HG03521 (cell line): ENCODE data around the gene DNAH2.

Source experiments
- ATAC-seq: cut with Tn5 transposase; IDR thresholded peaks from one replicate; pipeline ENCODE4 v1.9.1; 2021; ENCODE audit warnings: mild to moderate bottlenecking, moderate library complexity; ENCODE audit not compliant: unreplicated experiment

DNAH2 gene

DNA sequence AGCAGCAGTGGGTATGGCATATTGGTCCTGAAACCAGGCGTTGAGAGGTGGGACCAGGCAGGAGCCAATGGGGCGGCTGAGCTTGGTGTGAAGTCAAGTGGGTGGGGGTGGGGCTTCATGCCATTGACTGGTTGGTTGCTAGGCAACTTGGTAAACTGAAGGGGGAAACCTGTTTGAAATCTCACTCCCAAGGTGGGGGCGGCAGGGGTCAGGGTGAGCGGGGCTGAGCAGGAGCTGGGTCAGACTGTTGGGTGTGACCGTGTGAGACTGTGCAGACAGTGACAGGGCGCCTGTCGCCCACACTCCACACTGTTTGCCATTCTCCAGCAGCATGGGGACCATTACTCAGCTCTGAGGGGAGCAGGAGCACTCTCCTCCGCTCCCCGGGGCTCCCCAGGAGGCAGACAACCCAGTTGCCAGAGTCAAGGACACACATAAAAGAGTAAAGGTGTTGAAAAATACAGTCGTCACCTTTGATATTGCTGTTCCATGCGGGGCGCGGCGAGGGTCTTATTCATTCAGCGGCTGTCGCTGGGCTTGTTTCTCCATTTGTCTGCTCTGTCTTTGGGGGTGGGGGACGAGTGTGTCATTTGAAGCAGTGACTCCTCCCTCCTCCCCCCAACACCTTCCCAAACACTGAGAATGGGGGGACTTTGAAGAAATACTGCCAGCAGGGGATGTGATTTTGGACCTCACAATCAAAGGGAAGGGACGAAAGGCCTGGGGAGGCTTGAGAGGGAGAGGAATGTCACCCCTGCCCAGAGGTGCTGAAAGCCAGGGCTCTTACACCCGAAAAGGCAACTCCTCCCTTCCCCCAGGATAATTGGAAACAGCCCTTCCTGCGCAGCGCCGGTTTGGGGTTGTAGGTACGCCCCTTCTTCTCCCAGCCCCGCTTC is 13.7 kb upstream of the DNAH2 start:
- ATAC-seq, result no peak

DNA sequence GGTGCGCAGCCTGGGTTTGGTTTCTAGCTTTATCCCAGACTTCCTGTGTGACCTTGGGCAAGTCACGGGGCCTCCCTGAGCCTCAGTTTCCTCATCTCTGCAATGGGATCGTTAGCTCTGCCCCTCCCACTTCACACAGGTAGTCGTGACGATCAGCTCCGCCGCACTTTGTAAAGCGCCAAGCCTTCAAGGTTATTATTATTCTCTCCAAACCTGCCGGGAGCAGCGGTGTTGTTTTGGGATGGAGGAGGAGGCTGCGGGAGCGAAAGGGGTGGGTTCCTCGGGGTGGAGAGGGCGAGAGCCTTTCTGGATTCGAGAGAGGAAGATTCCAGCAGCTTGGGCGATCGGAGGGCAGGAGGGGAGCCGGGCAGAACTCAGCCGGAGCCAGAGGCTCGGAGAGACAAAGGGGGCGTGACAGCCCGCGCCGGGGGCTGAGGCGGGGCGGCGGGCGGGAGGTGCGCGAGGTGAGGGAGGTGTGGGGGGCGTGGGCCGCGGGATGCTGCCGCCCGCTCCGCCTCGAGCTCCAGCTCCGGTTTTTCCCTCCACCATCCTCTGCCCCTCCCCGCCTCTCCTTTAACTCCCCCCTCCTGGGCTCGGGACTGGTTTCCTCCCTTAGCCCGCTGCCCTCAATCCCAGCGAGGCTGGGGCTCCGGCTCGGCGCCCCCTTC is 12.8 kb upstream of the DNAH2 start, which contains the start of gene EFNB3:
TSS of gene EFNB3 (plus strand) at position 602 of the 668 bp plus-strand sequence. CDS start 397 bp downstream, outside the sequence.
- no peak for ATAC-seq

DNA sequence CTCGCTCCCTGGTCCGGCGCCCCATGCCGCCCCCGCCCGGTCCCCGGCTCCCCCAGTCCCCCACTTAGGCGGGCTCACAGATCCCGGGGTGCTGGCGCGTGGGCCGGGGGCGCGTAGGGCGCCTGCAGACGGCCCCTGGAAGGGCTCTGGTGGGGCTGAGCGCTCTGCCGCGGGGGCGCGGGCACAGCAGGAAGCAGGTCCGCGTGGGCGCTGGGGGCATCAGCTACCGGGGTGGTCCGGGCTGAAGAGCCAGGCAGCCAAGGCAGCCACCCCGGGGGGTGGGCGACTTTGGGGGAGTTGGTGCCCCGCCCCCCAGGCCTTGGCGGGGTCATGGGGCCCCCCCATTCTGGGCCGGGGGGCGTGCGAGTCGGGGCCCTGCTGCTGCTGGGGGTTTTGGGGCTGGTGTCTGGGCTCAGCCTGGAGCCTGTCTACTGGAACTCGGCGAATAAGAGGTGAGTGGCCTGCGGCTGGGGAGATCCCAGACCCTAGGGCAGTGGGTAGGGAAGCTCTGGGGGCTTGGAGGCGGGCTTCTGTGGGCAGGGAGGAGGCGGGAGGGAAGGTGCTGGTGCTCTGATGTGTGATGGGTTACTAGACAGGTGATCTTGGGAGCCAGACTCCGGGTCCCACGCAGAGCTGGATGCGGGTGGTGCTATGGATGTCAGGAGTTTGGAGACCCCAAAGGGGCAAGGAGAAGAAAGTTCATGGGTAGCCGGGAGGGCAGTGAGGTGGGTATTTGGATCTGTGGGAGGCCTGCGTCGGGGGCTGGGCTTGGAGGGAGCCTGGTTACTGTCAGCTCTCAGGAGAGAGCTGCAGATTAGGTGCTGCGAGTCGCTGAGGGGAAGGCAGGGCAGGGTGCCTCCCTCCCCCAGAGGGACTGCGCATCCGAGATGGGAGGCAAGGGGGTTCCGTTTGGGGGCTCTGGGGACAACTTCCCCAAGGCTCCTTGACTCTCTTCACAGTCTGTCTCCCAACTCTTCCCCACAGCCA is 12.0 kb upstream of the DNAH2 start:
- no peak for ATAC-seq

DNA sequence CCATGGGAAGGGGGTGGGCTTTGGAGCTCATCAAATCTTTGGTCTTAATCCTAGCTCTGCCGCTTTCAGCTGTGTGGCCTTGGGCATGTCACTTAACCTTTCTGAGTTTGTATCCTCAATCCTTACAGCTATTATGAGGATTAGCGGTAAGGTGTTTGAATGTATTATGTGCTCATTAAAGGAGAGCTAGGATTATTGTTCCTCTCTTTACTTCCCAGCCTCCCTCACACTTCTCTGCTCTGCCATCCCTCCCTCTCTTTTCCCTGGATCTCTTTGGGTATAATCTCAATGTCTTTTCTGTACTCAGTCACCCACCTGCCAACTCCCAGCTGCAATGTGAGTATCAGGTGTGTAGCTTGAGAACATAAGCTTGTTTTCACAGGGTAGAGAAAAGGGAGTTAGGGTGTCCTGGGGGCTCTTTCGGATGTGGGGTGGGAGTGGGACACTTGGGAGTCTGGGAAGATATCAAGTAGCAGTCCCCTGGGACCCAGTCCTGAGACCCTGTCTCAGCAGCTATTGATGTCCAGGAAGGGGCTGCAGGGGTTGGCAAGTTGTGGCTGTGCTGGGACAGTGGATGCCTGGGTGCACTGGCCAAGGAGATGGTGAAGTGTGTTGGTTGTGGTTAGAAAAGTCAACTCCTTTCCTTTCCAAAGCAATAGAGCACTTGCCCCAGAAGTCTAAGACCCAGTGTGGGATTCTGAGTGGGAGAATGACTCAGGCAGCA is 10.8 kb upstream of the DNAH2 start:
- ATAC-seq, result no peak

DNA sequence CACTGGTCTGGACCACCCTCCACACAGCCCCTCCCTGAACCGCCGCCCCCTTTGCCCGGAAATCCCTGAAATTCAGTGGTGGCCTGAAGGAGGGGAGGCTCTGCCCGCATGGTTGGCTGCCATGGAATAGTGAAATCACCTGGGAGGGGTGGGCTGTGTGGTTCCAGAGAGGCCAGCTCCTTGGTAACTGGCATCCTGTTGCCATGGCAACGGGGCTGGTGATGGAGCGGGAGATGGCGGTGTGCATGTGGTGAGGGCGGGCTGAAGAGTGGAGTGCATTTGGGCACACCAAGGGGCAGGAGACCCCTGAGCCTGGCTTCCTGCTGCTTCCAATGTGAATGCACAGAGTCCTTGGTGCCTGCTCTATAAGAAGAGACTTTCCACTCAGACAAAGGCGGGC is 10.1 kb upstream of the DNAH2 start:
- ATAC-seq, result no peak

DNA sequence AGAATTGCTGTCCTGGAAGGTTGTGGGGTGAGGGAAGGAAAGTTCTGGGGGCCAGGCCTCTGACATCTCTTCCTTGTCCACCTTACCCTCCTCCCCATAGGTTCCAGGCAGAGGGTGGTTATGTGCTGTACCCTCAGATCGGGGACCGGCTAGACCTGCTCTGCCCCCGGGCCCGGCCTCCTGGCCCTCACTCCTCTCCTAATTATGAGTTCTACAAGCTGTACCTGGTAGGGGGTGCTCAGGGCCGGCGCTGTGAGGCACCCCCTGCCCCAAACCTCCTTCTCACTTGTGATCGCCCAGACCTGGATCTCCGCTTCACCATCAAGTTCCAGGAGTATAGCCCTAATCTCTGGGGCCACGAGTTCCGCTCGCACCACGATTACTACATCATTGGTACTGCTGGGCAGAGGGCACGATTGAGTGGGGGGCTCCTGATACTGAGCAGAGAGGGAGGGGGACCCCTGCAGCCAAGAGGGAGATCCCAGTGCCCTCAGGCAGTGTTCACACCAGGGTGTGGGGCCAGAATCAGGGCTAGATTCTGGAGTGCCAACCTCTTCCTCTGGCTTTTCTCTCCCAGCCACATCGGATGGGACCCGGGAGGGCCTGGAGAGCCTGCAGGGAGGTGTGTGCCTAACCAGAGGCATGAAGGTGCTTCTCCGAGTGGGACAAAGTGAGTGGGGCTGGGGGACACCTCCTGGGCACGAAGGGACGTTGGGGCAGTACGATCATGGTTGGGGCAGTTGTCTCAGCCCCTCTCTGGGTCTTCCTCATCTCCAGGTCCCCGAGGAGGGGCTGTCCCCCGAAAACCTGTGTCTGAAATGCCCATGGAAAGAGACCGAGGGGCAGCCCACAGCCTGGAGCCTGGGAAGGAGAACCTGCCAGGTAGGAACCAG is 9.4 kb upstream of the DNAH2 start:
- ATAC-seq, result no peak

DNA sequence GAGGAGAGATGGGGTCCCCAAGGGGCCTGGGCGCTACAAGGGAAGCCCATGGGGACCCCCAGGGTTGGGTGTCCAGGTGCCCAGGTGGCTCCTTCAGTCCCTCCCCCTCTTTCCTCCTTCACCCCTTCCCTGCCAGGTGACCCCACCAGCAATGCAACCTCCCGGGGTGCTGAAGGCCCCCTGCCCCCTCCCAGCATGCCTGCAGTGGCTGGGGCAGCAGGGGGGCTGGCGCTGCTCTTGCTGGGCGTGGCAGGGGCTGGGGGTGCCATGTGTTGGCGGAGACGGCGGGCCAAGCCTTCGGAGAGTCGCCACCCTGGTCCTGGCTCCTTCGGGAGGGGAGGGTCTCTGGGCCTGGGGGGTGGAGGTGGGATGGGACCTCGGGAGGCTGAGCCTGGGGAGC is 8.5 kb upstream of the DNAH2 start:
- no peak for ATAC-seq

DNA sequence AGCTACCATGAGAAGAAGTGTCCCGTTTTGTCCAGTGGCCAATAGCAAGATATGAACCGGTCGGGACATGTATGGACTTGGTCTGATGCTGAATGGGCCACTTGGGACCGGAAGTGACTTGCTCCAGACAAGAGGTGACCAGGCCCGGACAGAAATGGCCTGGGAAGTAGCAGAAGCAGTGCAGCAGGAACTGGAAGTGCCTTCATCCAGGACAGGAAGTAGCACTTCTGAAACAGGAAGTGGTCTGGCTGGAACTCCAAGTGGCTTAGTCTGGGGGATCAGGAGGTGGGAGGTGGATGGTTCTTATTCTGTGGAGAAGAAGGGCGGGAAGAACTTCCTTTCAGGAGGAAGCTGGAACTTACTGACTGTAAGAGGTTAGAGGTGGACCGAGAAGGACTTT is 7.2 kb upstream of the DNAH2 start:
- ATAC-seq, result no peak

DNA sequence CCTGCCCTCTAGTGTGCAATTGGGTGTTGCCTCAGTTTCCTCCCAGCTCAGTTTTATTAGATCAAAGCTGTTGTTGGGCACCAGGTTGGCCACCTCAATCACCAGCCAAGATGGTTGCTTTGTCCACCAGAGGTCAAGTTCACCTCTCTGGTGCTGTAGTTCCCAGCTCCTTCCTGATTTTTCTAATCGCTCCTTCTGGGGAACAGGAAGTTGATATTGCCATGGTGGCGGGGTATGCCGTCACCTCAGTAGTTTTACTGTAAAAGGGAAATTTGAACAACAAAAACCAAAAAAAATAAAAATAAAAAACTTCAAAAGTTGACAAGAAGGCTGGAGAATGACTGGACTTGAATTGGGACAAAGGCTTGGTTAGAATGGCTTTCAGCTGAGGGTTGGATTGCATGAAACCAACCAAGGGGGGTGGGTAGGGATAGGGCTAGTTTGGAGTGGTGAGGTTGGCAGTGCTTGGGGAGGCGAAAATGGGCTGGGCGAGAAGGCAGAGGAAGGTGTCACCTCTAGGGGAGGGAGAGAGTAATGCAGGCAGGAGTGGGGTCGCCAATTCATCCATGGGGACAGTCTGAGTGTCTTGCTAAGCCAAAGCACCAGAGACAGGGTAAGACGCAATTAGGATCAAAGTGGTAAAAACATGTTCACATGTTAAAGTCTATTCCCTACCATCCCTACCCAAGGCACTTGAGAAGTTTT is 6.3 kb upstream of the DNAH2 start:
- ATAC-seq, result no peak

DNA sequence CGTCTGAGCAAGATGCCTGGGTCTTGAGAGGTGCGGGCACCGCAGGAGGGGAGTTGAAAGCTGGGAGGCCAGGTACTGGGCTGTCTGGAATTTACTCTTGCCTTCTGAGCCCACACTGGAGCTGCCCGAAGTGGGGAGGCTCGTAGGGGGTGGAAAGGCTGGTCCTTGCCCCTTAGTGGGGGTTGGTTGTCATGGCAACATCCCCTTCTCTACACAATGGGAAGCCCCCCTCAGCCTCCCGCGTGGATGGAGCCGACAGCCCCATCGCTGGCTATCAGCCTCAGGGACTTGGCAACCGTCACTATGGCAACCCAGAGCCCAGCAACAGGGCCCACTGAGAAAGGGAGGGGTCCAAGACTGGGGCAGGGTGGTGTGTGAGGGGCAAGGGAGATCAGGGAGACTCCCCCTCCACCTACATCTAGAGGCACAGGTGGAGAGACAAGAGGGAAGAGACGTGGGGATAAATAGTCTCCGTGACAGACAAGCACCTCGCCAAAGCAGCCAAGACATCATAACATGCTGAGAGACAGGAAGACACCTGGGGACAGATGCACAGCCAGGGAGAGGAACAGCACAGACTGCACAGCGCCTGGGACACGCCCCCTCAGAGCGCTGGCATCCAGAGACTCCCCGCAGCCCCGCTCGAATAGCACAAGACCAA is 5.3 kb upstream of the DNAH2 start:
- ATAC-seq, result no peak

DNA sequence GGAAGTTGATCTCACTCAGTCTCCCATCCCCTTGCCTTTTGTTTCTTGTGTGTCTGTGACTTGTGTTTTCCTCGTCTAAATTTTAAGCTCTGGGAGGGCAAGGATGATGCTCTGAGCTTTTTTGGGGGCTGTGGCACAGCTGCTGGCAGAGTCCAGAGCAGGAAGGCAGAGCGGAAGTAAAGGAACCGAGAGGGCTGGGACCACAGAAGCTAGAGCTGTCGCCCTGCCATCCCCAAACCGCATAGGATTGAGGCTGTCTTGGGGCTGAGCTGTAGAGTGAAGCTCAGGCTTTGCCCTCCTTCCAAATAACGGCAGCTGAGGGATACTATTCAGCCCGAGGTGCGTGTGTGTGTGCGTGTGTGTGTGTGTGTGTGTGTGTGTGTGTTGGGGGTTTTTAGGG is 3.8 kb upstream of the DNAH2 start:
- ATAC-seq, result no peak

DNA sequence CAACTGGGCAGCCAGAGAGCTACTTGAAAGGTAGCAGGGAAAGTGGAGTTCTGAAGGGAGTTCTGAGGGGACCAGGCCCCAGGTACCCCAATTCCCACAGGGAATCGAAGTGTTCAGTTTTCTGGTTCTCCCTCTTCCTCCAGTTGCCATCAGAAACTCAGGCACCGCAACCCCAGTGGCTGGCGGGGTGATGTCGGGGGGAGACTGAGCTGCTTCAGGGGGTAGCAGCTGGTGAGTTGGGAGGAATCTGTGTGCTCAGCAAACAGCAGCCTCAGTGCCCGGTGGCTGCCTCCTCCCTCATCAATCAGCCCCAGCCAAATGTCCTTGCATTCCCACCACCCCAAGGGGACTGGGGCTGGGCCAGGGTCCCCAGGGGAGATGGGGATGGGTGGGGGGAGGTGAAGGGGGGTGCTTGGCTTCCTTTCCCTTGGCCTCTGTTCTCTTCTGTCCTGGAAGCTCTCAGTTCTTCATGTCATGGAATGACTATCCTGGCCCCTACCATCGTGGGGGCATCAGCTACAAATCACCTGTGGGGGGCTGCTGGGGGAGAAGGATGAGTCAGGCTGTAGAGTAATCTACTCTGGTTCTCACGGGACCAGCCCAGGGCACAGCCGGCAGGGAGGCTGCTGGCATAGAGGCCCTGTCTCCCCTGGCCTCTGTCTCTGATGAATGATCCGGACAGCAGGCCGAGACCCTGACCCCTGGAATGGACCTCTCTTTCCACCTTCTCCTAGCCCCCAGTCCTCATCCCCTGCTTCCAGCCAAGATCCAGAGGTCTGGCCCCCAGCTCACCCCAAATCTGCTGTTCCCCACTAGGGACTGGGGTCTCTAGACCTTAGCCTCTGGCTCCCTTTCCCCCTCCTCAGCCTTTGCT is 2.6 kb upstream of the DNAH2 start:
- no peak for ATAC-seq

DNA sequence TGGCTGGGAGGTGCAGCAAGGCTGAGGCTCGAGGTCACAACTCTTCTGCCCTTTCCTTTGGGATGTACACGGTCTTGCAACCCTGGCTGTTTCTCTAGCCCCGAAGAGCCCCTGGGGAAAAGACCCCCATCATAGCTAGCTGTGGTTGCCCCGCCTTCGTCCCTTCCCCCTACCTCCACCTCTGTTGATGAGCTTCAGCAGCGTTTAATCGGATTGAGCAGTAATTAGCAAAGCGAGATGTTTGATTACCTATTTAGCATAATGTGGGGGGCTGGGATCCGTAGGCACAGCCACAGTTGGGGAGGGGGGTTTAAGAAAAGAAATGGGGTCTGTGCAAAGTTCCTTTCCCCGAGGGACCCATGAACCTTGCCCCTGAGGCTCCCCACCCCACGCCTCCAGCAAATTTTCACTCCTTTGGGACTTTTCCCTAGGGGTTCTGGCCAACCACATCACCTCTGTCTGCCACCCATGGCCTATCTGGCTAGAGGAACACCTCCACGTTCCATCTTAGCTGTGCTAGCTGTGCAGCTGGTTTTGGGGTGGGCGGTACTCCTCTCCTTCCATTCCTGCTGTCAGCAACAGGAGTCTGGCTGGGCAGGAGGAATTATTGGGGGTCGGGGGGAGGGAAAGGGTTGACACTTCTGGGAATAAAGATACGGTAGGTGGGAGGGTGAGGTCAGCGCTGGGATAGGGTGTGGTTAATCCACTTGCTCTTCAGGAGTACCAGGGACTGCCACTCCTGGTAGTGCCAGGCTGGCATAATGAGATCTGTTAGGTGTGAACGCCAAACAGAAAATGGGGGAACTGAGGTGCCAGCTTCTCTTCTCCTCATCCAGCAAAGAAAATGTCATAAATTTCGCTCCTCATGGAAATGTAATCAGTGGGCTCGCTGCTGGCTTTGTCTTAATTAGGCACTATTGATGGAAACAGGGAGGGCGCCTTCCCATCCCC is 1.3 kb upstream of the DNAH2 start:
- no peak for ATAC-seq

DNA sequence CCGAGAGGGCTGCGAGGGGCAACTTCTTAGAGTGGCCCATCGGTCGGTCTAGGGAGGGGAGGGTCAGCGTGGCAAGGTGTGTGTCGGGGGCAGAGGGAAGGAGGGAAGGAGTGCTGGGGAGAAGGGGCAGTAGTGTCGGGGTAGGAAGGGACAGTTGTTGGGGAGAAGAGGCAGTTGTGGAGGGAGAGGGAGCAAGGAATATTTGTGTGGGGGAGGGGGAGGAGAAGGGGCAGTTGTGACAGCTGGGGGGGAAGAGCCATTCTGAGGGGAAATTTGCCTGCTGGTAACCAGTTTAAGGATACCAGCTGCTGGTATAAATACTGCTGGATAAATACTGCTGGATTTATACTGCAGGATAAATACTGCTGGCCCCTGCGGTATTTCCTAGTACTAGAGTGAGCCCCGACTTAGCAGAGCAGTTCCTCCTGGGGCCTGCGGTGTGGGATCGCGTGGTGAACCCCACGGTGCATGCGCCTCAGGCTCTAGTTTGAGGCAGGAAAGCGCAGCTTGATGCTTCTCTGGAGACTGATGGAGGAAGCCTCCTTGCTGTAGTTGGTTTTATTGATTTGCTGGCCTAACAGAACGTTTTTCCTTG is 309 bp downstream of the DNAH2 start:
- no peak for ATAC-seq

DNA sequence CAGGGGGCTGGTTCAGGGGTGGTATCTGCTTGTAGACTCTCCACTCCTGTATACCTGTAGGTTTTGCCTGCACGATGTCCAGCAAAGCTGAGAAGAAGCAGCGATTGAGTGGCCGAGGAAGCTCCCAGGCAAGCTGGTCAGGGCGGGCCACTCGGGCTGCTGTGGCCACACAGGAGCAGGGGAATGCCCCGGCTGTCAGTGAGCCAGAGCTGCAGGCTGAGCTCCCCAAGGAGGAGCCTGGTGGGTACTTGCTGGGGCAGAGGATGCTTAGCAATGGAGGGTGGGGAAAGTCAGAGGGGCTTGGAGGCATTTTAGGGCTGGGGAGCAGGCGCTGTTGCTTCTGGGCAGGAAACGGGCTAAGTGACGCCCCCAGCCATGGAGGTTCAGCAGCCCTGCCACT is 2.1 kb downstream of the DNAH2 start:
- no peak for ATAC-seq

DNA sequence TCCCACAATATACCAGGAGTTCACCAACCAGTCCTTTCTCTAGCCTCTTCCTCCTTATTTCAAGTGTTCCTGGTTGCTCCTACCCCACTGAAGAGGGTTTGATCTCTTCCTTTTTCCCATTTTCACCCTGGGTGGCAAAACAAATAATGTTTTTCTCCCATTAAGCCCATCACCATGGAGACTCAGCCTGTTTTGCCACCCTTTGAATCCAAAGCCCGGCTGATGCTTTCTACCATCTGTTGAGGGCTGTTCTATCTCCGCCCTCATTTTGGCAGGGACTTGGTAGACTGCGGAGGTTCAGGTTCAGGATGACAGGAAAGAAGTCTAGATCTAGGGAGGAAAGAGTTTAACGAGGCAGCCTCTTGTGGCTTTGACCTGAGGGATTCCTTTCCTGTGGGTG is 2.6 kb downstream of the DNAH2 start:
- no peak for ATAC-seq
